ENCODE measurements around the gene KCNG3.

- no peak for TF ChIP-seq CTCF (IDR thresholded peaks at IDR 0.05)
- no peak for TF ChIP-seq POLR2A (IDR thresholded peaks at IDR 0.05)
These were observed 4.7 kb upstream of the KCNG3 start for GRCh38 chr2:42498497-42498896.

Measured in Peyer's patch (tissue), 4 donors.